ENCODE results near the gene DIPK1C.

- TF ChIP-seq CTCF (conservative IDR thresholded peaks at IDR 0.05; ENCODE audit: low read length) = no peak
- TF ChIP-seq EZH2phosphoT487 (IDR thresholded peaks at IDR 0.05; ENCODE audit: borderline replicate concordance) = no peak
These were observed 20.7 kb upstream of the DIPK1C start for GRCh38 chr18:74477771-74478170.
